Adrenal gland (tissue), 19 donors: ENCODE results near the gene CARD10. TPM values are rescaled to one million over a fixed set of nuclear protein-coding genes. Genes with fewer than 3 reads are reported as not detected.

Experiments used
- DNase-seq, 7 donors: peaks; one replicate each; pipeline ENCODE4 v3.0.0-alpha.2; 2019 to 2020
- H3K27ac ChIP-seq, 5 donors: fragments of 200-600 bp; sonication (generic) in 4 of 5; 1 replicate in 3 of 5; 2 replicates in 2 of 5; pipeline versions ENCODE4 v1.5.1 to v1.8.0; 2016 to 2020; ENCODE audit warnings: mild to moderate bottlenecking in 1 of 5
- H3K27me3 ChIP-seq: fragments of 200-600 bp; 2 replicates; pipeline ENCODE4 v1.8.0; 2021
- H3K36me3 ChIP-seq, 2 donors: fragments of 200-600 bp; replicated peaks in 1 of 2; 1 replicate in 1 of 2; 2 replicates in 1 of 2; pipeline versions ENCODE4 v1.5.1 to v1.8.0; 2018 to 2022
- H3K4me1 ChIP-seq, 2 donors: fragments of 200-600 bp; replicated peaks in 1 of 2; 1 replicate in 1 of 2; 2 replicates in 1 of 2; pipeline versions ENCODE4 v1.5.1 to v1.8.0; 2018 to 2021
- H3K4me3 ChIP-seq, 4 donors: fragments of 200-600 bp; sonication (generic) in 3 of 4; one replicate each; pipeline ENCODE4 v1.5.1; 2016 to 2018
- H3K9me3 ChIP-seq, 3 donors: fragments of 200-600 bp; sonication (generic) in 1 of 3; replicated peaks in 1 of 3; 1 replicate in 2 of 3; 2 replicates in 1 of 3; pipeline versions ENCODE4 v1.5.1 to v1.8.0; 2016 to 2021
- POLR2A ChIP-seq, 2 donors: fragments of 450-650 bp; IDR thresholded peaks; one replicate each; pipeline ENCODE4 v1.6.1; 2017; ENCODE audit warnings: antibody characterized with exemption in 2 of 2, mild to moderate bottlenecking in 2 of 2, moderate library complexity in 1 of 2
- WGBS, 4 donors: extraction: QIAGEN DNeasy Blood & Tissue Kit in 2 of 4; methylation state at CpG; one replicate each; pipeline versions ENCODE4 v1.1.5 to v1.1.7; 2013 to 2017; 5-methylcytosine and 5-hydroxymethylcytosine counted together
- intact Hi-C, 2 donors: fragments of 100-400 bp; cut with DNase I; formaldehyde crosslinking; loops; one replicate each; pipeline versions ENCODE4 v1.14.1 to v1.15.0; 2022 to 2023
- long read RNA-seq, 10 donors: library from polyadenylated mRNA in 3 of 10; unstranded in 2 of 10; stranded (forward) in 1 of 10; transcript quantifications; one replicate each; pipeline ENCODE4 v2.0.0 and lab custom pipeline, GENCODE V29; 2021 to 2026
- polyA plus RNA-seq, 3 donors: library from polyadenylated mRNA; stranded (reverse); fragments of 200-250 nt in 2 of 3; fragments of 350-450 nt in 1 of 3; fragmentation: Illumina TruSeq in 1 of 3; extraction: RNeasy Lipid Tissue Mini Kit (QIAGEN cat#74804) in 1 of 3; gene quantifications; one replicate each; pipeline ENCODE4 v1.2.3, GENCODE V29; 2013 to 2014
- total RNA-seq, 9 donors: library from RNA; depleted of rRNA in 4 of 9; stranded (reverse); fragments of >200 nt in 4 of 9; fragments of 120-200 nt in 1 of 9; fragmentation: NEBNext Ultra II Directional in 1 of 9; extraction: Animal tissue kit (Norgen Biotek cat#: 25700) in 1 of 9; gene quantifications; one replicate each; pipeline versions ENCODE4 v1.1.0 to v1.2.4, GENCODE V29; 2013 to 2023
- TF ChIP-seq, protein P1 (sequence below), 6 experiments: fragments of 450-650 bp in 4 of 6; fragments of 200-600 bp in 2 of 6; sonication (generic) in 1 of 6; IDR thresholded peaks; 1 replicate in 5 of 6; 2 replicates in 1 of 6; pipeline versions ENCODE4 v1.5.1 to v1.8.0; 2016 to 2021; ENCODE audit warnings: antibody characterized with exemption in 6 of 6, mild to moderate bottlenecking in 2 of 6, moderate library complexity in 1 of 6
- donor health status: healthy with polysubstance abuse.
- donor health status: Bipolar disorder and iron deficiency.
- donor health status: DM: yes; HTN: yes; CAD: no.
- donor health status: DM: no; HTN: no; CAD: no.
- donor health status: DM: no; HTN: no; CAD: no.
- donor health status: DM: yes; HTN: yes; CAD: no.

CARD10 gene, protein sequence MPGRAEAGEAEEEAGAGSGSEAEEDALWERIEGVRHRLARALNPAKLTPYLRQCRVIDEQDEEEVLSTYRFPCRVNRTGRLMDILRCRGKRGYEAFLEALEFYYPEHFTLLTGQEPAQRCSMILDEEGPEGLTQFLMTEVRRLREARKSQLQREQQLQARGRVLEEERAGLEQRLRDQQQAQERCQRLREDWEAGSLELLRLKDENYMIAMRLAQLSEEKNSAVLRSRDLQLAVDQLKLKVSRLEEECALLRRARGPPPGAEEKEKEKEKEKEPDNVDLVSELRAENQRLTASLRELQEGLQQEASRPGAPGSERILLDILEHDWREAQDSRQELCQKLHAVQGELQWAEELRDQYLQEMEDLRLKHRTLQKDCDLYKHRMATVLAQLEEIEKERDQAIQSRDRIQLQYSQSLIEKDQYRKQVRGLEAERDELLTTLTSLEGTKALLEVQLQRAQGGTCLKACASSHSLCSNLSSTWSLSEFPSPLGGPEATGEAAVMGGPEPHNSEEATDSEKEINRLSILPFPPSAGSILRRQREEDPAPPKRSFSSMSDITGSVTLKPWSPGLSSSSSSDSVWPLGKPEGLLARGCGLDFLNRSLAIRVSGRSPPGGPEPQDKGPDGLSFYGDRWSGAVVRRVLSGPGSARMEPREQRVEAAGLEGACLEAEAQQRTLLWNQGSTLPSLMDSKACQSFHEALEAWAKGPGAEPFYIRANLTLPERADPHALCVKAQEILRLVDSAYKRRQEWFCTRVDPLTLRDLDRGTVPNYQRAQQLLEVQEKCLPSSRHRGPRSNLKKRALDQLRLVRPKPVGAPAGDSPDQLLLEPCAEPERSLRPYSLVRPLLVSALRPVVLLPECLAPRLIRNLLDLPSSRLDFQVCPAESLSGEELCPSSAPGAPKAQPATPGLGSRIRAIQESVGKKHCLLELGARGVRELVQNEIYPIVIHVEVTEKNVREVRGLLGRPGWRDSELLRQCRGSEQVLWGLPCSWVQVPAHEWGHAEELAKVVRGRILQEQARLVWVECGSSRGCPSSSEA
- total RNA-seq (10 to 100 TPM in 8 of 9 donors, 1 to 10 TPM in 1; 3.3 to 34.2 (median 20.5) TPM), polyA plus RNA-seq (10 to 100 TPM in 2 of 3 donors, 1 to 10 TPM in 1; 4.7 to 24.4 (median 17.4) TPM)
- long read RNA-seq, donor 1 = 0 reads
- long read RNA-seq, donor 2, partial matches to known transcripts = 22 of 22 reads
- long read RNA-seq, donor 2, other reads (novel, unspliced or antisense) = 0 of 22 reads
- long read RNA-seq, donor 3 = 0 reads
- long read RNA-seq, donor 4, partial matches to known transcripts = 0 of 4 reads
- long read RNA-seq, donor 4, other reads (novel, unspliced or antisense) = 3 of 4 reads
- long read RNA-seq, donor 5, full-length matches to known transcripts = 87 of 114 reads
- long read RNA-seq, donor 5, partial matches to known transcripts = 16 of 114 reads
- long read RNA-seq, donor 5, other reads (novel, unspliced or antisense) = 11 of 114 reads
- long read RNA-seq, donor 6, partial matches to known transcripts = 5 of 6 reads
- long read RNA-seq, donor 6, other reads (novel, unspliced or antisense) = 1 of 6 reads
- long read RNA-seq, donor 7 = 0 reads
- long read RNA-seq, donor 8, partial matches to known transcripts = 0 of 1 reads
- long read RNA-seq, donor 8, other reads (novel, unspliced or antisense) = 0 of 1 reads
- long read RNA-seq, donor 9 = 0 reads
- long read RNA-seq, donor 10, partial matches to known transcripts = 0 of 1 reads
- long read RNA-seq, donor 10, other reads (novel, unspliced or antisense) = 0 of 1 reads

DNA sequence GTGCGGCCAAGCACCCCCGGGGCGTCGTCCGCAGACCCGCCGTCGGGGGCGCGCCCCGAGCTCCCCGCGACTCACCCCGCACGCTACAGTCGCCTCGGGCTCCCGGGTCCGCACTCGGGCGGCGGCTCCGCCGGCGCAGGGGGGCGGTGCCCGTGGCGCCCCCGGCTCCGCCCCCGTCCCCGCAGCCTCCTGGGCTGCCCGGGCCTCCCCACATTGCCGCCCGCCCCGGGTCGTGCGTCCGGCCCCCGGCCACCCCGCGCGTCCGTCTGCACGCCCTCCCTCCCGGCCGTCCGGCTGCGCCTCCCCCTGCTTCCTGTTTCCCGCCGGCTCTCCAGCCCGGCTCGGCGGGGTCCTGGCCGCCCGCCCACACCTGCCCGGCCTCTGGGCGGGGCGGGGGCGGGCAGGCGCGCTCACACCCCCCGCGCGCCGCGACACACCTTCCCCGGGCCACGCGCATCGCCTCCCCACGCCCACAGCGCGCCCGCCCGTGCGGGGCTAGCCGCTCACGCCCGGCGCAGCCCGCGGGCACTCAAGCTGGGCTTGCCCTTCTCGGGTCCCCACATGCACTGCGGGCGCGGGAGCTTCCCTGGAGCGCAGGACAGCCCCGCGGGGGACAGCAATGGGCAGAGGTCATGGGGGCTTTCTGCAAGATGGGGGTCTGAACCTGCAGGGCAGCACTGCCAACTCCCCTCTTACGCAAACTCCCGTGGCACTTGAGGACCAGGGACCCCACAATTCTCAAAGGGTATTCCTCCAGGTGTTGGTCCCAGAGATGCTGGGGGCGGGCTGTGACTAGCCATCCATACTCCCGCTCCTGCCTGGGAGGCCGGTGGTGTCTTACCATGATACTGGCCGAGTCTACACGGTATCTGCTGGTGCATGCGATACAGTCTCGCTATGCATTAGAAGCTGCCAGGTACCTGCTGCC, at the start of gene CARD10:
Gene CARD10 (minus strand): TSS at position 148 of the 928 bp plus-strand sequence. CDS start 215 bp downstream, outside the sequence.
- 5 to 67% (median 15%) methylated on average over 6 to 99 of the region's 99 CpGs for WGBS, 4 donors
- no peaks in the 10 kb centered on the region for H3K27me3 ChIP-seq
- H3K4me1 ChIP-seq = peaks cover 5% of the 10 kb centered on the region in 2 donors
- peak within 1 kb of the TSS in 3 of 5 donors; percentile 41 to 66 (median 42) for H3K27ac ChIP-seq
- peak in 1 of 7 donors; percentile 38 for DNase-seq
- intact Hi-C loops = no loop called here
- H3K36me3 ChIP-seq = no peaks in the 10 kb centered on the region
- TF ChIP-seq, protein P1, sequence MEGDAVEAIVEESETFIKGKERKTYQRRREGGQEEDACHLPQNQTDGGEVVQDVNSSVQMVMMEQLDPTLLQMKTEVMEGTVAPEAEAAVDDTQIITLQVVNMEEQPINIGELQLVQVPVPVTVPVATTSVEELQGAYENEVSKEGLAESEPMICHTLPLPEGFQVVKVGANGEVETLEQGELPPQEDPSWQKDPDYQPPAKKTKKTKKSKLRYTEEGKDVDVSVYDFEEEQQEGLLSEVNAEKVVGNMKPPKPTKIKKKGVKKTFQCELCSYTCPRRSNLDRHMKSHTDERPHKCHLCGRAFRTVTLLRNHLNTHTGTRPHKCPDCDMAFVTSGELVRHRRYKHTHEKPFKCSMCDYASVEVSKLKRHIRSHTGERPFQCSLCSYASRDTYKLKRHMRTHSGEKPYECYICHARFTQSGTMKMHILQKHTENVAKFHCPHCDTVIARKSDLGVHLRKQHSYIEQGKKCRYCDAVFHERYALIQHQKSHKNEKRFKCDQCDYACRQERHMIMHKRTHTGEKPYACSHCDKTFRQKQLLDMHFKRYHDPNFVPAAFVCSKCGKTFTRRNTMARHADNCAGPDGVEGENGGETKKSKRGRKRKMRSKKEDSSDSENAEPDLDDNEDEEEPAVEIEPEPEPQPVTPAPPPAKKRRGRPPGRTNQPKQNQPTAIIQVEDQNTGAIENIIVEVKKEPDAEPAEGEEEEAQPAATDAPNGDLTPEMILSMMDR (IDR thresholded peaks at IDR 0.05) = no peak
- TF ChIP-seq POLR2A (IDR thresholded peaks at IDR 0.05) = peak in 1 of 2 donors; percentile 15
- peak within 1 kb of the TSS in 2 of 4 donors; percentile 18 to 86 for H3K4me3 ChIP-seq
- no peaks in the 10 kb centered on the region for H3K9me3 ChIP-seq

DNA sequence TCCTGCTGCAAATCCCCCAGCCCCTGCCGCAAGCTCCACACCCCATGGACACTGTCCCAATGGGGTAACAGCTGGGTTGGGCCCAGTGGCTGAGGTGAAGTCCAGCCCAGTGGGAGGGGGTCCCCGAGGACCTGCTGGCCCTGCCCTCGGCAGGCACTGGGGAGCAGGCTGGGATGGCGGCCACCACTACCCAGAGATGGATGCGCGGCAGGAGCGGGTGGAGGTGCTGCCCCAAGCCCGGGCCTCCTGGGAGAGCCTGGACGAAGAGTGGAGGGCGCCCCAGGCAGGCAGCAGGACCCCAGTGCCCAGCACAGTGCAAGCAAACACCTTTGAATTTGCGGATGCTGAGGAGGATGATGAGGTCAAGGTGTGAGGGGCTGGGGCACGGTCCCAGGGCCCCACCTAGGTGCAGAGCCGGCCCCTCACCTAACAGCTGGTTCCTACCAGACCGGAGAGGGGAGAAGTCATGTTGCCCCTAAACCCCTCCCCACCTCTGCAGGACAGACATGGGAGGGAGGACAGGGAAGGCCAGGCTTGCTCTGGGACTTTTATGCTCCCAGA, 49.3 kb upstream of the CARD10 start:
- 80 to 100% (median 84%) methylated on average over 1 to 14 of the region's 14 CpGs for WGBS, 4 donors
- TF ChIP-seq, protein P1 (IDR thresholded peaks at IDR 0.05) = no peak
- no peak for TF ChIP-seq POLR2A (IDR thresholded peaks at IDR 0.05)
- H3K36me3 ChIP-seq = peaks cover 0 to 25% of the 10 kb centered on the region in 2 donors
- no peak overlapping the region for H3K4me3 ChIP-seq
- DNase-seq = peak in 1 of 7 donors; percentile 38
- H3K27me3 ChIP-seq = no peaks in the 10 kb centered on the region
- intact Hi-C loops = no loop called here
- no peaks in the 10 kb centered on the region for H3K9me3 ChIP-seq
- H3K4me1 ChIP-seq = peaks cover 49 to 73% of the 10 kb centered on the region in 2 donors
- peak overlapping the region in 2 of 5 donors; percentile 4 to 53 for H3K27ac ChIP-seq

DNA sequence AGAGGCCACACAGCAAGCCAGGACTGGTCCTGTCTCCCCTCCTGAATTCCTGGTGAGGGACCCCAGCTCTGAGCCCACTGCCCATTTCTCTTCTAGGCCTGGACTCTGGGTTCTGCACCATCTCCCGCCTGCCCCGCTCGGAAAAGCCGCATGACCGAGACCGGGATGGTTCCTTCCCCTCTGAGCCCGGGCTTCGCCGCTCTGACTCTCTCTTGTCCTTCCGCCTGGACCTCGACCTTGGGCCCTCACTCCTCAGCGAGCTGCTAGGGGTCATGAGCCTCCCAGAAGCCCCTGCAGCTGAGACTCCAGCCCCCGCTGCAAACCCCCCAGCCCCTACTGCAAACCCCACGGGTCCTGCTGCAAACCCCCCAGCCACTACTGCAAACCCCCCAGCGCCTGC, 48.8 kb upstream of the CARD10 start:
- Histone ChIP-seq H3K36me3 (peaks cover 0 to 25% of the 10 kb centered on the region in 2 donors), H3K27ac (no peak overlapping the region), H3K4me1 (peaks cover 53 to 78% of the 10 kb centered on the region in 2 donors), H3K9me3 (no peaks in the 10 kb centered on the region), H3K27me3 (no peaks in the 10 kb centered on the region), H3K4me3 (no peak overlapping the region)
- DNase-seq = no peak
- TF ChIP-seq, protein P1 (IDR thresholded peaks at IDR 0.05) = no peak
- TF ChIP-seq POLR2A (IDR thresholded peaks at IDR 0.05) = no peak
- WGBS, 4 donors = 61 to 77% (median 68%) methylated on average over 13 to 15 of the region's 15 CpGs
- intact Hi-C loops = no loop called here
